NCI-H524 (cell line): ENCODE data around the gene CMIP.
A peak's percentile ranks its signal among the peaks of the same experiment; 100 is the strongest.
"Not testable (repeated sequence)": the region's sequence is repeated elsewhere in the genome, so short reads cannot be mapped to it uniquely, and the experiment has no call there.

Experiments
- DNase-seq, 2 experiments: peaks; one replicate each; lab custom pipeline; 2025; lab: John Stamatoyannopoulos, UW

The CMIP gene

GRCh38 chr16:81568749-81569087, 124.1 kb downstream of the CMIP start:
- DNase-seq, result no peak

DNA sequence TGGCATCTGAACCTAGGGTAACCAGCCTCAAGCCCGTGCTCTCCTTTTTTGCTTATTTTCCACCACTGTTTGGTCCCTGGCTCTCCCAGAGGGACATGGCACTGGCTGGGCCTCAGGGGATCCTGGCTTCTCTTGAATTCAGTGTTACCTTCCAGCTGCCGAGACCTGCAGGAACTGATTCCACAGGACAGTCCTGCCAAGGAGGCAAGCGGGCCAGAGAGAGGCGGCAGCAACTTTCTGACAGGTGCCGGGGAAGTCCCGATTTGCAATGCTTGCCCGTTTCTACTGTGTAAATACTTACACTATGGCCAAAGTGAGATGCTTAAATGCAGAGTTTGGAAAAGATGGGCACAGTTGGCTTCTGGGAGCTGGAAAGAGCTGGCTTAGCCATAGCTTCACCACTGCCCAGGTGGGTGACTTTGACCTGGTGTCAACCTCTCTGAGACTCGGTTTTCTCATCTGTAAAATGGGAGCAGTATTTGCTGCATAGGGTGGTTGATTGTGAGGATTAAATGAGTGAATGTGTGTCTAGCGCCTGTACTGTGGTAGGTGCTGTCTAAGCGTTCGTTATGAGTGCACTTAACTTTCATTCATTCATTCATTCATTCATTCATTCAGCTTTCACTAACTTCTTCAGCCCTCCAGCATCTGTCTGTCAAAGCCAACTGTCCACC, 124.9 kb downstream of the CMIP start:
- no peak for DNase-seq

DNA sequence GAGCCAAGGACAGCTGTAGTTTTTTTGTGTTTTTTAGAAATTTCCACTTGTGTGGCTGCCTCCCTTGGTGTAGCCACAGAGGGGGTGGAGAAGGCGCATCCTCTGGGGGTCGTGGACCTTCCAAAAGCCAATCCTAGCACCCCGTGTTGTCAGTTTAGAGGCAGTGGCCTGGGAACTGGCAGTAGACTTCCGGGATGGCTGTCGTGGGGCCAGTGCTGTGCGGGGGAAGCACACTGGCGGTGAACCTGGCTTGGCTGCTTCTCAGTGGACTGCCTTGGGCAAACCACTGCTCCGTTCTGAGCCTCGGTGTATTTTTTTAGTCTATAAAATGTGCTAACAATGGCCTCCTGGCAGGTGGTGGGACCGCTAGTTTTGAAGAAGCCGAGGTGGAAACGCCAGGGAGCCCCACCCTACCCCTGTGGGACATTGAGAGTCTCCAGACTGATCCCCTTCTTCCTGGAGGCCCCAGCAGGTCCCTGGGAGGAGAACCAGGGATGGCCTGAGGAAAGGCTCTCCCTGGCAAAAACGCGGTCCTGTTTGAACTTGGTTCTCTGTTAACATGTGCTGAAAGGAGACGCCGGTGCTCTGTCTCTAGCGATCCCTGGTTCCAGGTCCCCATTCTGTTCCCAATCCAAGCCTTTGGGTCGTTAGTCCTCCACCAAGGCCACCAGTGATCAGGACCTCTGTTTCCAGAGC, 125.7 kb downstream of the CMIP start:
- DNase-seq, result no peak

- DNase-seq, result no peak
These were observed 126.6 kb downstream of the CMIP start for GRCh38 chr16:81571175-81571574.

- no peak for DNase-seq
These were observed 127.2 kb downstream of the CMIP start for GRCh38 chr16:81571592-81572385.

- no peak for DNase-seq
These were observed 128.0 kb downstream of the CMIP start for GRCh38 chr16:81572386-81573144.

- DNase-seq, result no peak
These were observed 129.0 kb downstream of the CMIP start for GRCh38 chr16:81573533-81574020.

- DNase-seq, result no peak
These were observed 129.6 kb downstream of the CMIP start for GRCh38 chr16:81574168-81574567.

DNA sequence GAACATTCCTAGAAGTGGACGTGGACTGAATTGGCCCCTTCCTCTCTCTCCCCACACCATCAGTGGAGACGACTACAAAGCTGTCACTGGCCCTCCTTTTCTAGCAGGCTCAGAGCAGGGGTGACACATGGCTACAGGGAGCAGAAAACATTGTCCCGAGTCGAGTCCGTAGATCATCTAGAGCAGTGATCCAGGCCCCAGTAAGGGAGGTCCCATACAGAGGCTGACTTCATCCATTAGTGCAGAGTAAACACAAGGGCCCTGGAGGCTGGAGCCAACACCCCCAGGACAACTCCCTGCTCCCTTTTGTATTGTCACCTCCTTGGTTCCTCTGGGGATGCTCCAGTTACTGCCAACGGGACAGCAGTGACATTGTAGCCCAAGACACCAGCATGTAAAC, 130.7 kb downstream of the CMIP start:
- no peak for DNase-seq

- no peak for DNase-seq
These were observed 131.2 kb downstream of the CMIP start for GRCh38 chr16:81575834-81576233.

- DNase-seq, result no peak
These were observed 132.1 kb downstream of the CMIP start for GRCh38 chr16:81576696-81577095.

DNA sequence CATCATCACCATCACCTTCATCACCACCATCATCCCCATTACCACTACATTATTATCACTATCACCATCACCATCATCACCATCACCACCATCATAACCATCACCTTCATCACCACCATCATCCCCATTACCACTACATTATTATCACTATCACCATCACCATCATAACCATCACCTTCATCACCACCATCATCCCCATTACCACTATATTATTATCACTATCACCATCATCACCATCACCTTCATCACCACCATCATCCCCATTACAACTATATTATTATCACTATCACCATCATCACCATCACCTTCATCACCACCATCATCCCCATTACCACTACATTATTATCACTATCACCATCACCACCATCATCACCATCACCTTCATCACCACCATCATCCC, 132.7 kb downstream of the CMIP start:
- DNase-seq, result not testable (repeated sequence)

GRCh38 chr16:81578076-81578475, 133.5 kb downstream of the CMIP start:
- DNase-seq, result no peak

GRCh38 chr16:81578636-81579413, 134.2 kb downstream of the CMIP start:
- no peak for DNase-seq

DNA sequence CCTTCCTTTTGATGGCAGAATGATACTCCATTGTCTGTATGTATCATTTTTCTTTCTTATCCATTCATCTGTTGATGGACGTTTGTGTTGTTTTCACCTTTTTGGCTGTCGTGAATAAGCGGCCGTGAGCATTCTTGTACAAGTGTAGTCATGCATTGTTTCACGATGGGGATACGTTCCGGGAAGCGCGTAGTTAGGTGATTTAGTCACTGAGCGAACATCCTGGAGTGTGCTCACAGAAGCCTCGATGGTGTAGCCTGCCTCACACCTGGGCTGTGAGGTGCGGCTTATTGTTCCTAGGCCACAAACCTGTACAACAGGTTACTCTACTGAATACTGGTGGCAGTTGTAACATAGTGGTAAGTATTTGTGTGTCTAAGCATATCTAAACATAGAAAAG, 136.5 kb downstream of the CMIP start:
- DNase-seq, result no peak

- DNase-seq, result peak; percentile 56 to 75
These were observed 138.2 kb downstream of the CMIP start for GRCh38 chr16:81582655-81583441.

DNA sequence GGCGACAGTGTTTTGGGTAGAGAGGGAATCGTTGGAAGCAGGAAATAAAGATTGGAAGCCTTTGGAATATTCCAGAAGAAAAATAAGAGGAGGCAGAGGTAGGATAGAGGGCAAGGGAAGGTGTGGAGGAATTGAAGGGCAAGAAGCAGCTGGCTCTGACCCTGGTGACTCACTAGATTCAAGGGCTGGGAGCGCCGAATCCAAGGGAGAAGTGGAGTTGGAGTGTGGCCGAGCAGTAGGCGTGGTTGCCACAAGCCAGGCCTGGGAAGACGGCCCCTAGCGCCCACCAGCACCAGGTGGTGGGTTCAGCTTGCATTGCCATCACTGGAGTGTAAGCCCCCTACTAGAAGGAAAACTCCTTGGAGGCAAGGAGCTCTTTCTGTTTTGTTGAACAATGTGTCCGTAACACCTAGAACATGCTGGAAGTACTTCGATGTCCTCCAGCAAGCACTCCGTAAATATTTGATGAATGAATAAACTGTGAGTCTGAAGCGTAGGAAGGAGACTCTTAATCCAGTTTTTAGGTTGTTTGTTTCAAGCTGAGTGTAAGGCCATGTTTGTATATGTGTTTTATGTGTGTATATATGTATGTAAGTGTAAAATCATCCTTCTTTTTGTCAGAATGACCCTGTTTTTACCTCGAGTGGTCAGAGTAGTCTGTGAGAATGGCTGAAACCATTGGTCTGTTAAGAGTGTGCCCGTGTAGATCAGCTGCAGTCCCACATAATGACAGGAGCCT, 139.5 kb downstream of the CMIP start:
- DNase-seq, result no peak

GRCh38 chr16:81585785-81586184, 141.2 kb downstream of the CMIP start:
- DNase-seq, result peak; percentile 28 to 66

- DNase-seq, result no peak
These were observed 141.8 kb downstream of the CMIP start for GRCh38 chr16:81586417-81586816.
